ENCODE measurements around the gene SLC7A10.
"Not testable (repeated sequence)": the region's sequence is repeated elsewhere in the genome, so short reads cannot be mapped to it uniquely, and the experiment has no call there.

Gene SLC7A10

GRCh38 chr19:33215438-33216197 lies 10.0 kb downstream of the SLC7A10 start:
- no peak for DNase-seq

DNA sequence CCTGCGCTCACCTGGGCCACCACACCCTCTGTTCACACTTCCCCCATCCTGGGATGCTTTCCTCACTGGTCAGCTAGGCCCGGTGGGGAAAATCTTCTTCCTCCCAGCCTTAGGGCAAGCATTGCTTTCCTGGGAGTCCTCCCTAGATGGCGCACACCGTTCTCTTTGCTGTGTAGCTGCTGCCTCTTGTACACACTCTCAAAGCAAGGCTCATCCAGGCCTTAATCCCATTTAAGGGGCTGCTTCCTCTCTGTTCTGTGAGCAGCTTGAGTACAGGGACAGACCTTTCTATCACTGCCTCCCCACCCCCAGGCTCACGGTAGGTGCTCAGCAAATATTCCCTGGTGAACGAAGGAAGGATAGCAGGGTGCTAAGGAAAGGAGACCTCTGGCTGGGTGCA lies 11.1 kb downstream of the SLC7A10 start:
- no peak for DNase-seq

GRCh38 chr19:33212436-33213172 lies 13.0 kb downstream of the SLC7A10 start:
- no peak for DNase-seq

DNA sequence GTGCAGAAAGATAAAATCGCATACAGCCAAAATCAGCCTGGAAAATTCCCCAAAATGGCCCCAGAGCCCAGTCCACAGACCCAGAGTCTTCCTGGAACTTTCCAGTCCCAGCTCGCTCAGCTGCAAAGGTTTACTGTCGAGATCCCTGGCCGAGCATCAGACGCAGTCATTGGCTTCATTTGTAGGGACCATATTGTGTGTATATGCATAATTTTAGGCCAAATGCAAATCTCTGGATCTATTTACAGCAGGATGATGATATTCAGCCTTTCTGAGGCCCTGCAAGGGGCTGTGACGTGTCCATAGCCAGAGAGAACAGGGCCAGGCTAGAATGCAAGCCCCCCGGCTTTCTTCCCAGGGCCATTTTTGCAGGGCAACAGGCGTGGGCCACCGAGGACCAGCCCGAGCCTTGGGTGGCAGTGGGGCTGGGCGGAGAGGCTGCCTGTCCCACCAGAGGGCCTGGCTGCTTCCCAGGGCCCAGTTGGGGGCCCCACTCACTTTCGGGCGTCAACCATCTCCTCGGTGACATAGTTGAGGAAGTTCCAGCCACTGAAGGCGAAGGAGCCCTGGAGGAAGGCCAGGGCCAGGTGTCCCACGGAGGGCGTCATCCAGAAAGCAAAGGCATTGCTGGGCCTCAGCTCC lies 13.7 kb downstream of the SLC7A10 start:
- no peak for DNase-seq

GRCh38 chr19:33210266-33210940 lies 15.2 kb downstream of the SLC7A10 start:
- no peak for DNase-seq

- not testable (repeated sequence) for DNase-seq
Observed at GRCh38 chr19:33209850-33210230, 15.8 kb downstream of the SLC7A10 start.

- no peak for DNase-seq
Observed at GRCh38 chr19:33208904-33209849, 16.5 kb downstream of the SLC7A10 start.

- no peak for DNase-seq
Observed at GRCh38 chr19:33208371-33208895, 17.2 kb downstream of the SLC7A10 start.

GRCh38 chr19:33207903-33208302 lies 17.7 kb downstream of the SLC7A10 start:
- DNase-seq = no peak

DNA sequence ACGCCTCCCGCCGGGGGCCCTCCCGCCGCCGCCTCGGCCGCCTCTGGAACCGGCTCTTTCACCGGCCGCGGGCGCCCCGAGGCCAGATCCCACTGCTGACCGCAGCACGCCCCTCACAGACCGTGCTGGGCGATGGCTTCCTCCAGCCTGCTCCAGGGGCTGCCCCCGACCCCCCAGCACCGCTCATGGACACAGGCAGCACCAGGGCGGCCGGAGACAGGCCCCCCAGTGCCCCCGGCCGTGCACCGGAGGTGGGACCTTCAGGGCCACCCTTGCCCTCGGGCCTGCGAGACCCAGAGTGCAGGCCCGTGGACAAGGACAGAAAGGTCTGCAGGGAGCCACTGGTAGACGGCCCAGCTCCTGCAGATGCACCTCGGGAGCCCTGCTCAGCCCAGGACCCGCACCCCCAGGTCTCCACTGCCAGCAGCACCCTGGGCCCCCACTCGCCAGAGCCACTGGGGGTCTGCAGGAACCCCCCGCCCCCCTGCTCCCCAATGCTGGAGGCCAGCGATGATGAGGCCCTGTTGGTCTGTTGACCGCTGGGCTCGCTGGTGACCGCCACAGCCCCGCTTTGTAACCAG lies 18.5 kb downstream of the SLC7A10 start:
- DNase-seq = no peak

DNA sequence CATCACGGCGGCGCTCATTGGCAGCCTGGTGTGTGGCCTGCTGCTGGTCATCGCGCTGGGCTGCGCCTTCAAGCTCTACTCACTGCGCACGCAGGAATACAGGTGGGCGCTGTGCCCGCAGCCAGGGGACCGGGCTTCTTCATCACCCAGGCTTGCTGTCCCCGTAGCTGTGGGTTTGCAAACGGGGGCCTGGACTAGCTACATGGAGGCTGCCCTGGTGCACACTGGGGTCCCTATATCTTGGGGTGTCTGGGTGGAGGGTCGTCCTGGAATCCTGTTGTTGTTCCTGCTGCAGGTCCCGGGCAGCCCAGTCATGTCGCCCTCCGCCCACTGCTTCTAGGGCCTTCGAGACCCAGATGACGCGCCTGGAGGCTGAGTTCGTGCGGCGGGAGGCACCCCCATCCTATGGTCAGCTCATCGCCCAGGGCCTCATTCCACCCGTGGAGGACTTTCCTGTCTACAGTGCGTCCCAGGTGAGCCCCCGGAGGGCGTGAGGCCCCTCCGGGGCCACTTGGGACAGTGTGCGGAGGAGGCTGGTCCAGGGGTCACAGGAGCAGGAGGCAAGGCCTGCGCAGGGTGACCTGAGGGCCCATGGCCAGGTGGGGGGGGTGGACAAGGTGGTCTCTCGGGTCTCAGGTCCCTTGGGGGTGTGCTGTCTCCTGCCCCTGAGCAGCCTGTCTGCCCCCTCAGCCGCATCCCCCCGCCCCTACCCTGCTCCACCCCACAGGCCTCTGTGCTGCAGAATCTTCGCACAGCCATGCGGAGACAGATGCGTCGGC lies 19.2 kb downstream of the SLC7A10 start:
- no peak for DNase-seq

DNA sequence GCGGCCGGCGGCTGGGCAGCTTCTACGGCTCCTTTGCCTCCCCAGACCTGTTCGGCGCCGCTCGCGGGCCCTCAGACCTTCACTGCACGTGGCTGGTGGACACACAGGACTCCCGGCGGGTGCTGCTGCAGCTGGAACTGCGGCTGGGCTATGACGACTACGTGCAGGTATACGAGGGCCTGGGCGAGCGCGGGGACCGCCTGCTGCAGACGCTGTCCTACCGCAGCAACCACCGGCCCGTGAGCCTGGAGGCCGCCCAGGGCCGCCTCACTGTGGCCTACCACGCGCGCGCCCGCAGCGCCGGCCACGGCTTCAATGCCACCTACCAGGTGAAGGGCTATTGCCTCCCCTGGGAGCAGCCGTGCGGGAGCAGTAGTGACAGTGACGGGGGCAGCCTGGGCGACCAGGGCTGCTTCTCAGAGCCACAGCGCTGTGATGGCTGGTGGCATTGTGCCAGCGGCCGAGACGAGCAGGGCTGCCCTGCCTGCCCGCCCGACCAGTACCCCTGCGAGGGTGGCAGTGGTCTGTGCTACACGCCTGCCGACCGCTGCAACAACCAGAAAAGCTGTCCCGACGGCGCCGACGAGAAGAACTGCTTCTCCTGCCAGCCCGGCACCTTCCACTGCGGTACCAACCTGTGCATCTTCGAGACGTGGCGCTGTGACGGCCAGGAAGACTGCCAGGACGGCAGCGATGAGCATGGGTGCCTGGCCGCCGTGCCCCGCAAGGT lies 20.0 kb downstream of the SLC7A10 start:
- no peak for DNase-seq

GRCh38 chr19:33205110-33205509 lies 20.5 kb downstream of the SLC7A10 start:
- no peak for DNase-seq

- DNase-seq = no peak
Observed at GRCh38 chr19:33204136-33204973, 21.3 kb downstream of the SLC7A10 start.

- DNase-seq = no peak
Observed at GRCh38 chr19:33203529-33203928, 22.1 kb downstream of the SLC7A10 start.

GRCh38 chr19:33202546-33203507 lies 22.8 kb downstream of the SLC7A10 start:
- DNase-seq = no peak

- no peak for DNase-seq
Observed at GRCh38 chr19:33201886-33202545, 23.6 kb downstream of the SLC7A10 start.

All from stimulated activated naive CD4-positive, alpha-beta T cell (primary cell).